ENCODE data around the gene OBSL1.

GRCh38 chr2:219561179-219562048 is 9.9 kb downstream of the OBSL1 start:
- TF ChIP-seq CTCF (IDR thresholded peaks at IDR 0.05) (no peak), ZFX (IDR thresholded peaks at IDR 0.05; ENCODE audit: borderline replicate concordance) (no peak)
